GM19239 (cell line): ENCODE data around the gene PLEKHN1.
"Not testable (repeated sequence)": the region's sequence is repeated elsewhere in the genome, so short reads cannot be mapped to it uniquely, and the experiment has no call there.

ENCODE experiments used
- DNase-seq: peaks from one replicate; pipeline ENCODE4 v3.0.0; 2011; ENCODE audit warnings: low spot score; ENCODE audit not compliant: insufficient read length
- FAIRE-seq: peaks from 2 replicates; lab custom pipeline; 2011; peaks lifted over from hg19 to GRCh38; lab: Jason Lieb, UNC

The PLEKHN1 gene

DNA sequence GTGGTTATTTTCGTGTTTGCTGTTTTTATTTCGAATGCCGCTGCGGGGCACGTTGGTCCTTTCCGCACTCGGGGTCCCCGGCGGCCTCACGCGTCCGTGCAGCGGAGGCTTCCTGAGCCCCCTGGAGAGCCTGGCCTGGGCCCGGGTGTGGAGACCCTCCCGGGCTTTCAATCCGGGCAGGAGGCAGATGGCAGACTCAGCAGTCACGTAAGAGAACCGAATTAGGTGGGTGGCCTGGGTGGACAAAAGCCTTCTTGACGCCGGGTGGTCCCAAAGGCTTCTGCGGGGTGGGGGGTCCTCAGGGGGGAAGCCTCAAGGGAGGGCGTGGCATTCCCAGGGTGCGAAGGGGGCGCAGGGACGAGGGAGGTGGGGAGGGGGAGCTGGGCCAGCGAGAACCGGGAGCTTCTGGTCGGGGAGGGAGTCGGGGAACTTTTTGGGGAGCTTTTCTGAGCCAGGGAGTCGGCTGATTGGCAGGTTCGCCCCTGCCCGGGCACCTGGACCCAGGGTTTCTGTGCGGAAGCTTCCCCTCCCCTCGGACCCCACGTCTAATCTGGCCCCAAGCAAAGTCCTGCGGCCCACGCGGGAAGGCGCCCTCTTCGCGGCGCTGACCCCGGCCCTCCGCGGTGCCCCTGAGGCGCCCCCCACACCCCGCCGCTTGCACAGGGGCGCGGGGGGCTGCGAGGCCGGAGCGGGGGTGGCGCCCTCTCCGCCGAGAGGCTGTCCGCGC is 34.9 kb downstream of the PLEKHN1 start:
- DNase-seq, result no peak
- FAIRE-seq, result no peak

DNA sequence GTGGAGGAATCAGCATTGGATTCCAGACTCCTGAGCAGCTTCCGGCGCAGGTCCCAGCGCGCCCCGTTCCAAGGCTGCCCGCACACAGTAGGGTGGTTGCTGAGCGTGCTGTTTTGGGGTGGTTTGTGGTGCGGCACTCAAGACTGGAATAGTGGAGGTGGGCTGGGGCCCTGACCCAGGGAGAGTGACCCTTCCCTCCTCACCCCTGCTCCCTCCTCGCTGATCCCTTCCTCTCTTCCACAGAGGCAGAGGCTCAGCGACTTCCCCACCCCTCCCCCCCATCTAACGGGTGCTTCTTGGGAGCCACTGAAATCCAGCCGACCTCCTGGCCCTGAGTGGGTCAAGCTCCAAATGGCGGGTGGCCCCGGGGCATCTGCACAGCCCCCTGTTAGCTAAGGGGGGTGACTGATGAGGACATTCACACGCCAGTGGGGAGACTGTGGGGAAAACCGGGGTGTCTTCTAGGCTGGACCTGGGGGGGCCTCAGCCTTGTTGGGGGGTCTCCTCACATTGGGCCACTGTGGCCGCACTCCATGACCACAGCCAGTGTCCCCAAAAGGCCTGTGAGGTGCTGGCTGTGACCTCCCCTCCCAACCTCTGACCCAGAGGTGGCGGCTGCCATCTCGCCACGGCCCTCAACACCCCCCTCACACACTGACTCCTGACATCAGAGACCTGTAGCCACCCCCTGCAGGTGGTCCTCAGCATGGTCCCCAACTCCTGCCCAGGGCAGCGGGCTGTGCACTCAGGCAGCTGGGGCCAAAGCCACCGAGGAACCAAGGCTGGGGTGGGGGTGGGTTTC is 37.5 kb downstream of the PLEKHN1 start:
- FAIRE-seq, result no peak
- no peak for DNase-seq

DNA sequence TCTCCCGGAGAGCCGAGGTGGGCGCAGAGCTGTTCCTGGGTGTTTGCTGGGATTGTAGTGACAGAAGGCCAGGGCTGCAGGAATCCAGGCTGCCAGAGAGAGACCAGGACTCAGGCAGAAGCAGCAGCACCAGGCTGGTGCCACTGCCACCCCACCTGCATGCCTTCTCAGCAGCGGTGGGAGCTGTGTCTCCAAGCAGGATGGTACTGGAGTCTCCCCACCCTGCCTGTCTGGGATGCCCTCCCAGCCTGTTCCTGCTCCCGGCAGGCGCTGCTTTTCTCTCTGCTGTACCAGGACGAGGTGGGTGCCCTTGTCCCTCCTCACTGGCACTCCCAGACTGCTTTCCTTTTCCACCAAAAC is 38.1 kb downstream of the PLEKHN1 start:
- FAIRE-seq, result no peak

GRCh38 chr1:1004780-1005697 is 38.8 kb downstream of the PLEKHN1 start:
- DNase-seq, result no peak
- peak; percentile 67 for FAIRE-seq

More for the DNA sequence above, 38.1 kb downstream of the PLEKHN1 start:
- no peak for DNase-seq

DNA sequence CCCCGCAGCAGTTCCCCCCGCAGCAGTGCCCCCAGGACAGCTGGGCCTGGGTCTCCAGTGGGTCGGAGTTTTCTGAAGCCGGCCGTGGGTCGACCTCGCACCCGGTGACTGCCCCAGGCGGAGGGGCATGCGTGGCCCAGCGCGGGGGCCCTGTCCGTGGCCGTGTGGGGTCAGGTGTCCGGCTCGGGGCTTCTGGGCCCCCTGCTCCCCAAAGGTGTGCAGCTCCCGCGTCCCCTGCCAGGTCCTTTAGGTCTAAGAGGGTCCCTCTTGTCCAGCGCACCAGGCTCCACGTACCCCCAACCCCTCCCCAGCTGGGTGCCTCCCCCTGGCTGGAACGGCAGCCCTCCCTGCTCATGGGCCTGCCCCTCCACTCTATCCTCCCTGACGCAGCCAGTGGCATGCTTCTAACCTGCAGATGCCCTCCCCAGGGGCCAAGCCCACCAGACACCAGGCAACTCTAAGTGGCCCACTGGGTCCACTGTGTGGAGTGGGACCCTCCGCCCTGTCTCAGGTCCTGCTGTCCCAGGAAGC is 39.6 kb downstream of the PLEKHN1 start:
- DNase-seq (no peak), FAIRE-seq (no peak)

DNA sequence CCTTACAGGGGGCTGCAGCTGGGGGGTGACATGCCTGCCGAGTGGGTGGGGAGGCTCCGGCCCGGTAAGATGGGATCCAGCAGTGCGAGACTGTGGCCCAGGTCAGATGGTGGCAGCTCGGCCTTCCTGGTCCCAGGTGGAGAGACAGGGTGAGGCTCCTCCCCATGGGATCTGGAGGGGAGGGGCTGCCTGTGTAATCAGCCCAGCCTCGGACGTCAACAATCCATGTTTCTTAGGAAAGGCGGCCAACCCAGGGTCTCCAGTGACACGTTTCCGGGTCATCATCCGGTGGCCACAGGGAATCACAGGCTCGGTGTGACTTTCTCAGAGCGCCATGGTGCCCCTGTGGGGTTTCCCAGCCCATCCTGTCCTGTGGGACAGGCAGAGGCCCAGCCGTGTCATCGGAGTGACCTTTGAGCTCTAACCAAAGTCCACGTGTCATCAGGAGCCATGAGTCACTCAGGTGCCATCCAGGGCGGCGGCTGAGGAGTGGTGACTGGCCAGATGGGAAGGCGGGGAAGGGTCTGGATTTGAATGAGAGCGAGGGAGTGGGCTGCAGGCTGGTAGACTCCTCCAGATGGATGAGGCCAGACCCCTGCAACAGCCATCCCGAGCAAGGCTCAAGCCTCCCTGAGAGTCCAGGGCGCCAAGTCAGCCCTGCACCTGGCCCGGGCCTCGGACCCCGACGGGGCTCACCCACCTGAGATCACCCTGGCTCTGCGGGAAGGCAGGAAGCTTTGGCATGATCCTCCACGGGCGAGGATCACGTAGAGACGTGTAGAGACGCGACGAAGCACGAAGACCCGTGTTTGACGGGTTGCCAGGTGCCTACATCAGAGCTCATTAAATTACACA is 40.2 kb downstream of the PLEKHN1 start:
- DNase-seq (no peak), FAIRE-seq (no peak)

DNA sequence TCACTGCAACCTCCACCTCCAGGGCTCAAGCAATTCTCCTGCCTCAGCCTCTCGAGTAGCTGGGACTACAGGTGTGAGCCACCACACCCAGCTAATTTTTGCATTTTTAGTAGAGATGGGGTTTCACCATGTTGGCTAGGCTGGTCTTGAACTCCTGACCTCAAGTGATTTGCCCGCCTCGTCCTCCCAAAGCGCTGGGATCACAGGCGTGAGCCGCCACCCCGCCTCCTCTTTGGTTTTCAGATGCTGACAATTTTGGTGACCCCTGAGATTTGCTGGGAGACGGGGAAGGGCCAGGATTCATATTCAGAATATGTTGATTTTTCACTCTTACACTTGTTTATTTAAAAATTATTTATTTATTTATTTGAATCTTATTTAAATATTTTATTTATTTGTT is 43.8 kb downstream of the PLEKHN1 start:
- not testable (repeated sequence) for DNase-seq, FAIRE-seq

DNA sequence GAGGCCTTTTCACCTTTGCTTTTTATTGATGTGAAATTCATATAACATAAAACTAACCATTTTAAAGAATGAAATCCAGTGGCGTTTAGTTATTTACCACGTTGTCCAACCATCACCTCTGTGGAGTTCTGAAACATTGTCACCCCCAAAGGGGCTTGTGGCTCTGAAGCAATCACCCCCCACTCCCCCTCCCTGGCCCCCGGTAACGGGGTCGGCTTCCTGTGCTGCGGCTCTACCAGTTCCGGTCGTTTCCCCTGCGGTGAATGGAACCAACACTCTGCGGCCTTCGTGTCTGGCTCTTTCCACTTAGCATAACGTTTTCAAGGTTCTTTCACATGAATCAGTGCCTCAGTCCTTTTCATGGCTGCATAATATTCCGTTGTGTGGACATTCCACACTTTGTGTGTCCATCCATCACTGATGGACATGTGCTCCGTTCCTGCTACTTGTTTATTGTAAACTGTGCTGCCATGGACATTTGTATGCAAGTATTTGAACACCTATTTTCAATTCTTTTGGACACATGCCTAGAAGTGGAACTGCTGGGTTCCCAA is 45.2 kb downstream of the PLEKHN1 start:
- DNase-seq, result no peak
- no peak for FAIRE-seq

- DNase-seq, FAIRE-seq: not testable (repeated sequence)
These were observed 46.4 kb downstream of the PLEKHN1 start for GRCh38 chr1:1012736-1013104.

DNA sequence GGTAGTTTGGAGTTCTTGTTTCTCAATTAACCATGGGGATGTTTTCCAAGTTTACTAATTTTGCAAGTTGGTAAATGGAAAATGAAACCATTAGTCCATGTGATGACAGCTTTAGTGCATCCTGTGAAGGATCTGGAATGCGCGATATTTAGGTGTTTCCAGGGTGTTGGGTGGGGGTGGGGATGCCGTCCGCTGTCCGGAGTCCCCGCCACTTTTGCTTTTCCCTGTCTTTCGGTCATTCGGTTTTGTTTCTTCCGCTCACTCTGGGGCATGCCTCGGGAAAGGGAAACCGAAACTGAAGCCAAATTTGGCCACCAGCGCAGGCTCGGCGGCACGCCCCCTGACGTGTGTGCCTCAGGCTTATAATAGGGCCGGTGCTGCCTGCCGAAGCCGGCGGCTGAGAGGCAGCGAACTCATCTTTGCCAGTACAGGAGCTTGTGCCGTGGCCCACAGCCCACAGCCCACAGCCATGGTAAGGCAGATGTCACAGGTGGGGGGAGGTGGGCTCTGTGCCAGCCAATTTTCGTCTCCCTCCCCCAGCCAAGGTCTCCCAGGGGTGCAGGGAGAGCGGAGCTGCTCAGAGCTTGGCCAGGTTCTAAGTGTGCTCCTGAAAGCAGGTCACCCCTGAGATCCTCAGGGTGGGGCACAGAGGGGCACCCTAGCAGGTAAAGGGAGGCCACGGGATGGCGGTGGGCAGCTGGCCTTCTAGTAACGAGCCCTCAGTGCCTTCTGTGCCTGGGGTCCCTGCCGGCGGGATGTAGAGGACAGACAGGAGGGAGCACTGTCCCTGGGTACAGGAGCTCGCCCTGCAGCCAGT is 47.0 kb downstream of the PLEKHN1 start, which contains the start of gene ISG15:
Gene ISG15 (plus strand): TSS at position 393 of the 817 bp plus-strand sequence. CDS start 77 bp downstream, at position 470.
- DNase-seq (peak; percentile 72), FAIRE-seq (peak; percentile 94)

DNA sequence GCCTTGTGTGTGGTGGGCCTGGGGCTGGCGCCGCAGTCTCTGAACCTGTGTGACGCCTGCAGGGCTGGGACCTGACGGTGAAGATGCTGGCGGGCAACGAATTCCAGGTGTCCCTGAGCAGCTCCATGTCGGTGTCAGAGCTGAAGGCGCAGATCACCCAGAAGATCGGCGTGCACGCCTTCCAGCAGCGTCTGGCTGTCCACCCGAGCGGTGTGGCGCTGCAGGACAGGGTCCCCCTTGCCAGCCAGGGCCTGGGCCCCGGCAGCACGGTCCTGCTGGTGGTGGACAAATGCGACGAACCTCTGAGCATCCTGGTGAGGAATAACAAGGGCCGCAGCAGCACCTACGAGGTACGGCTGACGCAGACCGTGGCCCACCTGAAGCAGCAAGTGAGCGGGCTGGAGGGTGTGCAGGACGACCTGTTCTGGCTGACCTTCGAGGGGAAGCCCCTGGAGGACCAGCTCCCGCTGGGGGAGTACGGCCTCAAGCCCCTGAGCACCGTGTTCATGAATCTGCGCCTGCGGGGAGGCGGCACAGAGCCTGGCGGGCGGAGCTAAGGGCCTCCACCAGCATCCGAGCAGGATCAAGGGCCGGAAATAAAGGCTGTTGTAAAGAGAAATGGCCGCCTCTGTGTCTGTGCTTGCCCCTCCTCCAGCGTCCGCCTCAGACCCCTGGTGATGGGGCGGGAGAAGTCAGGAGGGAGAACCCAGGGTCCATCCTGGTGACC is 47.8 kb downstream of the PLEKHN1 start:
- FAIRE-seq (no peak), DNase-seq (no peak)

- FAIRE-seq, result no peak
These were observed 48.8 kb downstream of the PLEKHN1 start for GRCh38 chr1:1014799-1015681.

DNA sequence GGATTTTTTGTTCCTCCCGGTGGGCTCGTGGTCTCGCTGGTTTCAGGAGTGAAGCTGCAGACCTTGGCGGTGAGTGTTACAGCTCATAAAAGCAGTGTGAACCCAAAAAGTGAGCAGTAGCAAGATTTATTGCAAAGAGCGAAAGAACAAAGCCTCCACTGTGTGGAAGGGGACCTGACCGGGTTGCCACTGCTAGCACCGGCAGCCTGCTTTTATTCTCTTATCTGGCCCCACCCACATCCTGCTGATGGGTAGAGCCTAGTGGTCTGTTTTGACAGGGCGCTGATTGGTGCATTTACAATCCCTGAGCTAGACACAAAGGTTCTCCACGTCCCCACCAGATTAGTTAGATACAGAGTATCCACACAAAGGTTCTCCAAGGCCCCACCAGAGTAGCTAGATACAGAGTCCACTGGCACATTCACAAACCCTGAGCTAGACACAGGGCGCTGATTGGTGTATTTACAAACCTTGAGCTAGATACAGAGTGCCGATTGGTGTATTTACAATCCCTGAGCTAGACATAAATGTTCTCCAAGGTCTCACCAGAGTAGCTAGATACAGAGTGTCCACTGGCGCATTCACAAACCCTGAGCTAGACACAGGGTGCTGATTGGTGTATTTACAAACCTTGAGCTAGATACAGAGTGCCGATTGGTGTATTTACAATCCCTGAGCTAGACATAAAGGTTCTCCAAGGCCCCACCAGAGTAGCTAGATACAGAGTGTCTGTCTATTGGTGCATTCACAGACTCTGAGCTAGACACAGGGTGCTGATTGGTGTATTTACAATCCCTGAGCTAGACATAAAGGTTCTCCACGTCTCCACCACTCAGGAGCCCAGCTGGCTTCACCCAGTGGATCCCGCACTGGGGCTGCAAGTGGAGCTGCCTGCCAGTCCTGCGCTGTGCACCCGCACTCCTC is 51.4 kb downstream of the PLEKHN1 start:
- FAIRE-seq, DNase-seq: not testable (repeated sequence)

More at GRCh38 chr1:1014799-1015681, 48.8 kb downstream of the PLEKHN1 start:
- DNase-seq, result no peak

DNA sequence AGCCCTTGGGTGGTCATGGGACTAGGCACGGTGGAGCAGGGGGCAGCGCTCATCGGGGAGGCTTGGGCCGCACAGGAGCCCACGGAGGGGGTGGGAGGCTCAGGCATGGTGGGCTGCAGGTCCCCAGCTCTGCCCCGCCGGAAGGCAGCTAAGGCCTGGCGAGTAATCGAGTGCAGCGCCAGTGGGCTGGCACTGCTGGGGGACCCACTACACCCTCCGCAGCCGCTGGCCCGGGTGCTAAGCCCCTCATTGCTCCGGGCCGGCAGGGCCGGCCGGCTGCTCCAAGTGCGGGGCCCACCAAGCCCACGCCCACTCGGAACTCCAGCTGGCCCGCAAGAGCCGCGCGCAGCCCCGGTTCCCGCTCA is 52.0 kb downstream of the PLEKHN1 start:
- not testable (repeated sequence) for DNase-seq, FAIRE-seq
